C4-2B (cell line): ENCODE results near the gene FRMD3.

Experiments used
- ZFX ChIP-seq: fragments of 450-650 bp; IDR thresholded peaks from 2 replicates; pipeline ENCODE4 v1.6.1; 2017
- TF ChIP-seq, protein P1 (sequence below): fragments of 450-650 bp; conservative IDR thresholded peaks from 2 replicates; pipeline ENCODE4 v1.5.1; 2017; ENCODE audit warnings: mild to moderate bottlenecking

DNA sequence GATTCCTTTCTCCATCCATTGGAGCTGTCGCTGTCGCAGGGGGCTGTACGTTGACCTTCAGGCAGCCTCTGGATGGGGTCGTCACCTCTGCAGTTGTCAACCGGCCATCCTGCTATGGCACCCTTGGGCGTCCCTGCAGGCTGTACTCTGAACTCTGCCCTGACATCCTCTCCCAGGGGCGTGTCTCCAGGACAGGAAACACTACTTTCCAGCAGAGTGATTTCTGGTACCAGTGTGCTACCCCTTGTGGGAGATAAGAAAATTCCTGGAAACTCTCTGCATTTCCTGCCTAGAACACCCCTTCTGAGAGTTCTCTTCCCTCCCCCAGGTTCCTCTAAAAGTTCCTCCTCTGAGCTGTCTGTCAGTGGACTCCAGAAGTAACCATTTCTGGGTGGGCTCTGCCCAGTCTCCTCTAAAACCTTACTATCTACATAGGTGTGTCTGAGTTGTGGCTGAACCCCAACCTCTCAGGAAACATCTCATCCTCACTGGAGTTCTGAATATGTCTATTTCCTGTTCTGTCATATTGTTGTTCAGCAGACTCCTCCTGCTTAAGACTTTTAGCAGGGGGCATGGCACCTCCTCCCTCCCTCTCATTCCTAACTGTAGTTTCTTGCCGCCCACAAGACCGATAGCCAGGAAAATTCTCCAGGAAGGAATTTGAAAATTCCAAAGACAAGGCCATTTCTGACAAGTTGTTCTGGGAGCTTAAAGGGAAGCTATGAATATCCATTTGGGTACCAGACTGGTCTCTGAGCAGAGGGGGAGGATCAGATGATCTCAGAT lies 329.9 kb downstream of the FRMD3 start:
- TF ChIP-seq, protein P1, sequence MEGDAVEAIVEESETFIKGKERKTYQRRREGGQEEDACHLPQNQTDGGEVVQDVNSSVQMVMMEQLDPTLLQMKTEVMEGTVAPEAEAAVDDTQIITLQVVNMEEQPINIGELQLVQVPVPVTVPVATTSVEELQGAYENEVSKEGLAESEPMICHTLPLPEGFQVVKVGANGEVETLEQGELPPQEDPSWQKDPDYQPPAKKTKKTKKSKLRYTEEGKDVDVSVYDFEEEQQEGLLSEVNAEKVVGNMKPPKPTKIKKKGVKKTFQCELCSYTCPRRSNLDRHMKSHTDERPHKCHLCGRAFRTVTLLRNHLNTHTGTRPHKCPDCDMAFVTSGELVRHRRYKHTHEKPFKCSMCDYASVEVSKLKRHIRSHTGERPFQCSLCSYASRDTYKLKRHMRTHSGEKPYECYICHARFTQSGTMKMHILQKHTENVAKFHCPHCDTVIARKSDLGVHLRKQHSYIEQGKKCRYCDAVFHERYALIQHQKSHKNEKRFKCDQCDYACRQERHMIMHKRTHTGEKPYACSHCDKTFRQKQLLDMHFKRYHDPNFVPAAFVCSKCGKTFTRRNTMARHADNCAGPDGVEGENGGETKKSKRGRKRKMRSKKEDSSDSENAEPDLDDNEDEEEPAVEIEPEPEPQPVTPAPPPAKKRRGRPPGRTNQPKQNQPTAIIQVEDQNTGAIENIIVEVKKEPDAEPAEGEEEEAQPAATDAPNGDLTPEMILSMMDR = no peak
- TF ChIP-seq ZFX = no peak
